Muscle layer of duodenum (tissue), 2 donors: ENCODE measurements around the gene NOL4L.
A peak's percentile ranks its signal among the peaks of the same experiment; 100 is the strongest.

Experiments used
- H3K27ac ChIP-seq: one replicate; pipeline ENCODE4 v1.7.0; 2013; ENCODE audit warnings: mild to moderate bottlenecking, low read length
- H3K27me3 ChIP-seq: one replicate; pipeline ENCODE4 v1.7.0; 2013; ENCODE audit warnings: low read depth, mild to moderate bottlenecking, control low read depth, low read length
- H3K36me3 ChIP-seq, 2 donors: one replicate each; pipeline ENCODE4 v1.7.0; 2013; ENCODE audit warnings: low read length in 2 of 2, control low read depth in 1 of 2, mild to moderate bottlenecking in 1 of 2; ENCODE audit not compliant: insufficient read depth in 2 of 2, control insufficient read depth in 1 of 2
- H3K4me1 ChIP-seq, 2 donors: one replicate each; pipeline ENCODE4 v1.7.0; 2013; ENCODE audit warnings: low read length in 2 of 2, mild to moderate bottlenecking in 2 of 2, control low read depth in 1 of 2, moderate library complexity in 1 of 2; ENCODE audit not compliant: insufficient read depth in 2 of 2, control insufficient read depth in 1 of 2
- H3K4me3 ChIP-seq, 2 donors: one replicate each; pipeline ENCODE4 v1.7.0; 2013; ENCODE audit warnings: low read length in 2 of 2, low read depth in 1 of 2, mild to moderate bottlenecking in 1 of 2
- H3K9me3 ChIP-seq, 2 donors: one replicate each; pipeline ENCODE4 v1.7.0; 2013; ENCODE audit warnings: low read length in 2 of 2, control low read depth in 1 of 2, mild to moderate bottlenecking in 1 of 2; ENCODE audit not compliant: control insufficient read depth in 1 of 2
- donor health status: healthy.

NOL4L gene

DNA sequence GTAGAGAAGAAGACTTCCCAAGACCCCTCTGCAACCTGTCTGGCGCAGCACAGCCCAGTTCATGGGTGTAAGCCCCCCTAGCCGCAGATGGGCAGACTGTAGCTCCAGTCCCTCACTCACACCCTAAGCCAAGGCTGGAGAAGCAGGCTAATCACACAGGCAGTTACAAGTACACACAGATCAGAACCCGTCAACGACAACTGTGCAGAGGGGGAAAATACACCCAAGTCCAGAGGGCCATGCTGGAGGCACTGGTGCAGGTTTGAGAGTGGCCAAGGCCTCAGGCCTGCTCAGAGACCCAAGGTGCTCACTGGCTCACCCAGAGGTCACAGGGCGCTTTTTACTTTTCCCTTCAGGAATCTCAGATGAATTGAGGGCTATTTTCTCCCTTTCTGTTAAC, 106.1 kb downstream of the NOL4L start:
- Histone ChIP-seq H3K27ac (no peak overlapping the region), H3K4me1 (peaks cover 35 to 62% of the 10 kb centered on the region in 2 donors), H3K9me3 (no peaks in the 10 kb centered on the region), H3K27me3 (no peaks in the 10 kb centered on the region), H3K36me3 (no peaks in the 10 kb centered on the region), H3K4me3 (no peak overlapping the region)

DNA sequence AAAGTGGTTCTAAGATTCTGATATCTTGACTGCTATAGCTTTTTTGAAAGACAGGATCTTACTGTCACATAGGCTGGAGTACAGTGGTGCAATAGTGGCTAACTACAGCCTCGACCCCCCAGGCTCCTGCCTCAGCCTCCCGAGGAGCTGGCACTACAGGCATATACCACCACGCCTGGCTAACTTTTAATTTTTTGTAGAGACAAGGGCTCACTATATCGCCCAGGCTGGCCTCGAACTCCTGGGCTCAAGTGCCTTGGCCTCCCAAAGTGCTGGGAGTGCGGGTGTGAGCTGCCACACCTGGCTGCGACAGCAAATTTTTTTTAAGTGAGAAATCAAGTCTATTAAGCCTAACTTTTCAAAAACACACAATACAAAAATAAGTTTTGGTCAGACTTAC, 106.6 kb downstream of the NOL4L start:
- Histone ChIP-seq H3K4me3 (no peak overlapping the region), H3K27me3 (no peaks in the 10 kb centered on the region), H3K9me3 (no peaks in the 10 kb centered on the region), H3K27ac (no peak overlapping the region), H3K36me3 (no peaks in the 10 kb centered on the region), H3K4me1 (peaks cover 35 to 67% of the 10 kb centered on the region in 2 donors)

DNA sequence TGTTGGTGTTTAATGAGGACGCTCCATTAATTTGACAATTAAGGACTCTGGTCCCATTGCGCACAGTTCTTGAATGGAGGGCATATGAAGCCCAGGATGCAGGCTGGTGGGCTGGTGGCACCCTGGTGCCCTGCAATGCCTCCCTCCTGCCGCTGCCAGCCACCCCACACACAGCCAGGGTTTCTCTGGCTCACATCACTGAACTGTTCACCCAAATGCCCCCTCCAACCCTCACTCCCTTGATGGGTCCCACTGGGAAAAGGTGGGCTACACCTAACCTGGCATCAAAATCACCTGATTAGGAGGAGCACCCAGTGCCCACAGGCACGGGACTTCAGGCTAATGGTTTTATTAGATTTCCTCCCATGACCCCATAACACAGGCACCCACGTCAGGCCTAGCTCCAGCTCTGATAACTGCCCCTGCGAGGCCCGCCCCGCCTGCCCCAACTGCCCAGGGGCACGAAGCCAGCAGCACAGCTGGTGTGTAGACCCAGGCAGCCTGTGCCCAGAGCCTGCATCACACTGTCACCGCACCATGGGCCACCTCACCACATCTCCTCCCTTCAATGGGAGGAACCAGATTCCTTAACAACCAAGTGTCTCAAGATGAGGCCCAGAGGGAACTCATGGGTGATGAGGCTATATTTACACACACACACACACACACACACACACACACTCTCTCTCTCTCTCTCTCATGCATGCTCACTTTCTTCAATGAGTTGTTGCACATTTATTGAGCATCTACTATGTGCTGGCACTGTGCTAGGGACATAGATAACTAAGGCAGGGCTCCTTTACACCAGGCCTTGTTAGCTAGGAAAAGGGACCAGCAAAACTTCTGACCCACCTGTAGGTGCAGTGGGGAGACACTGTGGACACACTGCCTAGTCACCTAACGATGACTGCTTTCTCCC, 107.3 kb downstream of the NOL4L start:
- no peaks in the 10 kb centered on the region for H3K9me3 ChIP-seq
- peaks cover 35 to 74% of the 10 kb centered on the region in 2 donors for H3K4me1 ChIP-seq
- peak overlapping the region; percentile 16 for H3K27ac ChIP-seq
- H3K36me3 ChIP-seq: no peaks in the 10 kb centered on the region
- H3K4me3 ChIP-seq: no peak overlapping the region
- no peaks in the 10 kb centered on the region for H3K27me3 ChIP-seq

DNA sequence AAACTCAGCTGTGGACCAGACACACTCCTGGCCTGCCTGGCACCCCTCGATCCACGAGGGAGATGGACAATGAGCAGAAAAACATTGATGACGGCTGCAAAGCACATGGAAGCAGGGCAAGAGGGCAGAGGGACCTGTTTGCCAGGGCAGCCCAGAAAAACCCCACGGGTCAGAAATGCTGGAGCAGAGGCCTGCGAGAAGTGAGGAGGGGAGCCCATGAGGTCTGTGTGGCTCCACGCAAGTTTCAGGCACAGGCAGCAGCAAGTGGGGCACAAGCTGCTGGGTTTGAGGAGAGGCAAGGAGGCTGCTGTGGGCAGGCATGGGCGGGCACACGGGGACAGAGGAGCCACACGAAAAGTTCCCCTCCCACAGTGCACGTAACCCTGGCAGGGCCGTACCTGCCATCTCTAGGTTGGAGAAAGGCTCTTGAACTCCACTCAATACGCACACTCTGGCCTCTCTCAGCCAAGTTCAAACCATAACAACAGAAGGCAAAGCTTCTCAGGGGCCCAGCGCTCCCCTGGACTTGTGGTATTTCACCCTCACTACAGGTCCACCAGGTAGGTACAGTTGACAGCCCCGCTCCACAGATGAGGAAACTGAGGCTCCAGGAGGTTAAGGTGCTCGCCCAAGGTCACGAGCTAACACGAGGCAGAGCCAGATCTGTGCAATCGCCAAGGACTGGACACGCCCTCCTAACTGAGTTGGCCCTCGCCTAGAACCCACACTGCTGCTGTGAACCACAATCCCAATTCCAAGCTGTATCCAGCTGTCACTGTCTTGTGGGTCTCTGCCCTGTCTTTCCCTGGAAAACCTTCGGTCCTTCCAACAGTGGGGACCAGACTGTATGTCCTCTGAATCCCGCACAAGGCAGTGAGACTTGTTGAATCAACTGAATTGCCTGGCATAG, 108.2 kb downstream of the NOL4L start:
- peak overlapping the region; percentile 88 for H3K27ac ChIP-seq
- peaks cover 35 to 81% of the 10 kb centered on the region in 2 donors for H3K4me1 ChIP-seq
- H3K36me3 ChIP-seq: no peaks in the 10 kb centered on the region
- H3K27me3 ChIP-seq: no peaks in the 10 kb centered on the region
- H3K9me3 ChIP-seq: no peaks in the 10 kb centered on the region
- H3K4me3 ChIP-seq: peak overlapping the region in 1 of 2 donors; percentile 64

DNA sequence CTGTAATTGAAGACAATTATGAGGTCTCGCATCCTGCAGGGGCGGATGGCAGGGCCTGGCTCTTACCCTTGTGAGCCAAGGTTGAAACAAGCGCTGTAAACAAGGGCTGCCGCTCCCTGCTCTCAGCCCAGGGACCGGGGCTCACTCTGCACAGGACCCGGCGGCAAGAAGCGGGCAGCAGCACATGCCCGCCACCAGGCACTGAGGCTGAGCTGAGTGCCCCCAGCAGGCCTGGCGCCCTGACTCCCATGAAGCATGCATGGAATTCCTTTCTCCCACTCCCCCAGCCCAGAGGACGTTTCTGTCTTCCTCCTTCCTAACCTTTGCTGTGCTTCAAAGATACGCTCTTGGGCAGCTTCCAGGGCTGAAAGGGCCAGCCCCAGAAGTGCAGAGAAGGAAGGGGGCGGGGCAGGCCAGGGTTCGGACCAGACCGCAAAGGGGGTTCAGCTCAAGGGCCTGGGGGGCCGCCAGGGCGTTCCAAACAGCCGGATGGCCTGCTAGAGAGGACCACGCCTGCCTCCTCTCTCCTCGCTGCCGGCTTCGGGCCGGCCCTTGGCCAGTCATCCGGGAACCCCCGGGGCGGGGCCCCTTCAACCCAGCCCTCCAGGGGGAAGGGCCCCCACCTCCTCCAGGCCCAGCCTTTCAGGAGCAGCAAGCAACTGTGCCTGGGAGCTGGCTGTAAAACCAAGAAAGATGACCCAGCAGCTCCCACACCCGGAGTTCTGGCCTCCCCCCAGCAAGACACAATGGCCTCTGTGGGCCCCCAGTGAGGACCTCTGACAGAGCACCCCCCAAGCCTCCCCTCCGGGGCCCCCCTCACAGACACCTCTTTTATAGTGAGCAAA, 109.9 kb downstream of the NOL4L start:
- H3K9me3 ChIP-seq: no peaks in the 10 kb centered on the region
- H3K27me3 ChIP-seq: no peaks in the 10 kb centered on the region
- H3K27ac ChIP-seq: peak overlapping the region; percentile 88
- peaks cover 30 to 79% of the 10 kb centered on the region in 2 donors for H3K4me1 ChIP-seq
- H3K4me3 ChIP-seq: peak overlapping the region; percentile 55 to 64
- no peaks in the 10 kb centered on the region for H3K36me3 ChIP-seq

DNA sequence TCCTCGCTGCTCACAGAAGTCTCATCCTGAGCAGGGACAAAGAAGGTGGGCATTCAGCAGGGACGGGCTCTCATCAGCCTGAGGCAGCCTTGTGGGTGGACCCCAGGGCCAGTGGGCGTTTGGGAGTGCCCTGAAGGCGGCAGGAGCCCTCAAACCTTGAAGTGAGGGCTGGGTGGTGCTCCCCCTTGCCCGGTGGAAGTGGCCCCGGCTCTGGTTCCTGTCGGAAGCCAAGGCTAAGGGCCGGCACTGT, 110.5 kb downstream of the NOL4L start:
- Histone ChIP-seq H3K27ac (peak overlapping the region; percentile 88), H3K4me3 (peak overlapping the region; percentile 55 to 64), H3K9me3 (no peaks in the 10 kb centered on the region), H3K36me3 (no peaks in the 10 kb centered on the region), H3K27me3 (no peaks in the 10 kb centered on the region), H3K4me1 (peaks cover 25 to 79% of the 10 kb centered on the region in 2 donors)

DNA sequence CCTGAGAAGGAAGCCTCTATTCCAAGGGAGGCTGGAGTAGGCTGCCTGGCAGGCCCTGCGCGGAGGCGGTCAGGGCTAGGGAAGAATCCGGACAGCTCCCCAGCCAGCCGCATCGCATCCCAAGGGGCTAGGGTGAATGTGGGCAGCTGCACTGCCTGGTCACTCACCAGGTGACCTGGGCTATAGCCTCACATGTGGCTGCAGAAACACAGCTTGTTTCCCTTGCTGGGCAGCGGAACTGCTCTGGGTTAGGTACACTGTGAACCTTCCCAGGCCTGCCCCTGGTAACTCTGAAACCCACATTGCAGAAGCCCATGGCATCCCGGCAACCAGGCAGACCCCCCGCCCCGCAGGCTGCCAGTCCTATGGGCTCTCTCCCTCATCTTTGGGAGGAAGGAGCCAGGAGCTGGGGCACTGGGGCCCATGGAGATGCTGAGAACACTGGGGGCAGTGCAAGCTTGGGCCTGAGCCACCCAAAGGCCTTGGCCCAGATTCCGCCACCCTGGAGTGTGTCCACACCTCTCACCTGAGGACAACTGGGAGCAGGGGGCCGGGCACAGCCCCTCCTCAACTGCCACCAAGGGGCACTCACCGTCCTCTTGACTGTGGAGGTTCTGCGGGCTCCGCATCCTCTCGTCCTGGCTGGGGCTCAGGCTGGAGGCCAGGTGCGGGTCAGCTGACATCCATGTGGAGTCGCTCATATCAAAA, 111.0 kb downstream of the NOL4L start:
- no peaks in the 10 kb centered on the region for H3K36me3 ChIP-seq
- H3K9me3 ChIP-seq: no peaks in the 10 kb centered on the region
- peak overlapping the region; percentile 88 for H3K27ac ChIP-seq
- H3K4me3 ChIP-seq: peak overlapping the region; percentile 55 to 64
- no peaks in the 10 kb centered on the region for H3K27me3 ChIP-seq
- peaks cover 23 to 79% of the 10 kb centered on the region in 2 donors for H3K4me1 ChIP-seq

DNA sequence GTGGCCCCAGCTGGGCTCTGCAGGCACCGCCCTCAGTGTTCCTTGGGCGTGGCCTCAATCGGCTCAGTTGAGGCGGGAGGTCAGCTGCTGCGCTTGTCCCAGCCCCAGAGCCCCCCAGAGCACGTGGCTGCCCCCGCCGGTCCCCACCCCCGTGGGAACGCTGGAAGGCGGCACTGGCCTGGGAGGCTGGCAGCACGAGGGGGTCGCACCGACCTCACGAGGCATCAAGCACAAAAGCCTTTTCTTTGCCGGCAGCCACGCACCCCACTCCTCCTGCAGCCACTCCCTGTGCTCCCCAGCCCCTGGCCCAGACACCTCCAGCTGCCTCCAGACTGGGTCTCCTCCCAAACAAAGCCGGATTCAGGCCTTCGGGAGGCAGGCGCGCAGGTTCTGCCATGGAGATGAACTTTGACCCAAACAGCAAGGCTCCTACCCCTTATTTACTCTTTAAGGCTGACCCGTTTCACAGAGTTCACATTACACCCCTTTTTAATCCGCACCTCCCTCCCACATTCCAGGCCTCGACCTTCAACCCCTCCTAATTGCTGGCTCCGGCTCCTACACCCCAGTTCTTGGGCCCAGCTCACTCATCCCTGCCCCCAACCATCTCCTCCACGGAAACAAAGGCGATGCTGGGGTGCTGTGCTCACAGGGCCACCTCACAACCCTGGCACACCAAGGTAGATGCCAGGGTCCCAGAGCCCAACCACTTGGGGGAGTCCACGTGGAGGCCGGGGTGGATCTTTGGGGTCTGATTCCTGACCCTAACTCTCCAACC, 111.7 kb downstream of the NOL4L start:
- Histone ChIP-seq H3K27me3 (no peaks in the 10 kb centered on the region), H3K4me1 (peaks cover 23 to 79% of the 10 kb centered on the region in 2 donors), H3K4me3 (peak overlapping the region; percentile 55 to 64), H3K27ac (peak overlapping the region; percentile 58), H3K9me3 (no peaks in the 10 kb centered on the region), H3K36me3 (no peaks in the 10 kb centered on the region)

DNA sequence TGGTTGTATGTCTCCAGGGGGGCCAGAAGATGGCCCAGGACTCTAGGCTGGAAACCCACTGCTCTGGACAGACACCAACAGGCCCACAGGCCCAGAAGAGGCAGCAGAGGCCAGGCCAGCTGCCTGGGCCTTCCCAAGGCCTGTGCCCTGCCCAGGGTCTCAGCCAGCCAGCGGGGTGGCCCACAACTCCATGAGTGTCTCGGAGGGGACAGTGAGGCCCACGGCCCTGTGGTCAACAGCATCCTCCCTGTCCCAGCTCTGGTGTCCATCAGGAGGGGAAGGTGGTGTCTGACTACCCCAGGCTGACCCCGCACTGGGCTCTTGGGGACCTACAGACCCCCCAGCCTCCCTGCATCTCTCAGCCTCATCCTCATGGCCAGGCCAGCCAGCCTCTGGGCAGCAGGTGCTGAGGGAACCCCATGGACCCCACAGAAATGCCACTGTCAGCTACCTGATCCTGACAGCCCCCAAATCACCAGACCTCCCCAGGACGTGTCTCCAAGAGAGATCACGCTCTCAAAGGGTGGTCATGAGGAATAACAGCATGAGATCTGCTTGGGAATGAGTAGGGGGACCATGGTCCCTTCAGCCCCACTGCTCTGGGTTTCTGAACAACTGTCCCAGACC, 112.4 kb downstream of the NOL4L start:
- peaks cover 23 to 83% of the 10 kb centered on the region in 2 donors for H3K4me1 ChIP-seq
- H3K4me3 ChIP-seq: peak overlapping the region in 1 of 2 donors; percentile 55
- H3K27me3 ChIP-seq: no peaks in the 10 kb centered on the region
- H3K27ac ChIP-seq: peak overlapping the region; percentile 29
- H3K36me3 ChIP-seq: no peaks in the 10 kb centered on the region
- no peaks in the 10 kb centered on the region for H3K9me3 ChIP-seq

DNA sequence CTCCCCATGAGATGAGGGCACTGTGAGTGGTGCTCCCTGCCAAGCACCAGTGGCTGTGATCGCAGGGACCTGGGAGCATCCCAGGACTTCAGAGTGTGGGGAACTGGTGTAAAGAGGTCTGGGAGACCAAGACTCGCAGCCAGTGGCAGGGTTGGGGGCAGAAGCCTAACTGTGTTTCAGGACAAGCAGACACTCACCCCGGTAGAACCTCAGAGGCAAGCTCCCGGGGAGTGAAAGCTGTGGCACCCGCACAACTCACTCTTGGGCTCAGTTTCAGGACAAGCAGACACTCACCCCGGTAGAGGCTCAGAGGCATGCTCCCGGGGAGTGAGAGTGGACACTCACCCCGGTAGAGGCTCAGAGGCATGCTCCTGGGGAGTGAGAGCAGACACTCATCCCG, 114.2 kb downstream of the NOL4L start:
- no peaks in the 10 kb centered on the region for H3K9me3 ChIP-seq
- H3K4me3 ChIP-seq: no peak overlapping the region
- no peaks in the 10 kb centered on the region for H3K36me3 ChIP-seq
- peaks cover 5 to 82% of the 10 kb centered on the region in 2 donors for H3K4me1 ChIP-seq
- peak overlapping the region; percentile 9 for H3K27ac ChIP-seq
- no peaks in the 10 kb centered on the region for H3K27me3 ChIP-seq
